Fibroblast of lung (primary cell): ENCODE measurements around the gene IPO11. TPM values are rescaled to one million over a fixed set of nuclear protein-coding genes. Genes with fewer than 3 reads are reported as not detected.
A peak's percentile ranks its signal among the peaks of the same experiment; 100 is the strongest.

Source experiments
- DNase-seq, 2 donors: peaks; one replicate each; pipeline versions ENCODE4 v3.0.0 to v3.0.0-alpha.2; 2010; ENCODE audit warnings: low read depth in 2 of 2
- H2AFZ ChIP-seq: 2 replicates; pipeline ENCODE4 v1.5.1; 2012; ENCODE audit warnings: low read length, control low read depth, inconsistent platforms
- H3K27ac ChIP-seq: 2 replicates; pipeline ENCODE4 v1.5.1; 2011; ENCODE audit warnings: low read length, control low read depth; ENCODE audit not compliant: insufficient read depth
- H3K27me3 ChIP-seq: 2 replicates; pipeline ENCODE4 v1.5.1; 2011; ENCODE audit warnings: mild to moderate bottlenecking, low read length; ENCODE audit not compliant: control insufficient read depth, insufficient read depth
- H3K36me3 ChIP-seq: 2 replicates; pipeline ENCODE4 v1.5.1; 2011; ENCODE audit warnings: low read length; ENCODE audit not compliant: control insufficient read depth, insufficient read depth
- H3K4me1 ChIP-seq: 2 replicates; pipeline ENCODE4 v1.5.1; 2011; ENCODE audit warnings: low read length; ENCODE audit not compliant: control insufficient read depth, insufficient read depth; ENCODE audit errors: extremely low read depth
- H3K4me2 ChIP-seq: 2 replicates; pipeline ENCODE4 v1.5.1; 2011; ENCODE audit warnings: low read length, control low read depth; ENCODE audit not compliant: insufficient read depth; ENCODE audit errors: extremely low read depth
- H3K4me3 ChIP-seq, 4 experiments: fragments of 200-600 bp in 1 of 4; sonication (generic) in 1 of 4; replicated peaks in 1 of 4; 2 replicates each; pipeline ENCODE4 v1.5.1; 2011 to 2016; ENCODE audit warnings: low read length in 4 of 4, low read depth in 3 of 4, mild to moderate bottlenecking in 3 of 4, control low read depth in 2 of 4, inconsistent platforms in 1 of 4, mixed read lengths in 1 of 4; ENCODE audit not compliant: insufficient read depth in 1 of 4; ENCODE audit errors: control extremely low read depth in 1 of 4
- H3K79me2 ChIP-seq: 2 replicates; pipeline ENCODE4 v1.5.1; 2012; ENCODE audit warnings: mild to moderate bottlenecking, low read length, inconsistent platforms; ENCODE audit not compliant: control insufficient read depth, insufficient read depth
- H3K9ac ChIP-seq: 2 replicates; pipeline ENCODE4 v1.5.1; 2011; ENCODE audit warnings: mild to moderate bottlenecking, low read length, control low read depth; ENCODE audit not compliant: insufficient read depth
- H3K9me3 ChIP-seq: 2 replicates; pipeline ENCODE4 v1.5.1; 2012; ENCODE audit warnings: low read depth, low read length; ENCODE audit not compliant: control insufficient read depth, insufficient read depth
- H4K20me1 ChIP-seq: 2 replicates; pipeline ENCODE4 v1.5.1; 2011; ENCODE audit warnings: low read length; ENCODE audit not compliant: control insufficient read depth, insufficient read depth; ENCODE audit errors: extremely low read depth
- EZH2 ChIP-seq: IDR thresholded peaks from 2 replicates; pipeline ENCODE4 v1.5.1; 2012; ENCODE audit warnings: low read length, control low read depth, mild to moderate bottlenecking; ENCODE audit errors: missing control alignments
- polyA plus RNA-seq, 2 donors: library from polyadenylated mRNA; depleted of rRNA in 1 of 2; stranded (reverse) in 1 of 2; unstranded in 1 of 2; fragments of >200 nt; gene quantifications; 2 replicates each; pipeline ENCODE4 v1.2.1, GENCODE V29; 2011 to 2012; ENCODE audit warnings: missing spikeins in 1 of 2
- total RNA-seq: library from RNA; depleted of rRNA; stranded (reverse); fragments of >200 nt; gene quantifications from 2 replicates; pipeline ENCODE4 v1.2.1, GENCODE V29; 2014
- TF ChIP-seq, protein P1 (sequence below), 2 donors: IDR thresholded peaks in 1 of 2; conservative IDR thresholded peaks in 1 of 2; 1 replicate in 1 of 2; 2 replicates in 1 of 2; pipeline ENCODE4 v1.5.1; 2011 to 2012; ENCODE audit warnings: low read length in 2 of 2, control low read depth in 1 of 2, inconsistent platforms in 1 of 2, low read depth in 1 of 2, mild to moderate bottlenecking in 1 of 2

Gene IPO11
- total and polyA plus RNA-seq, 2 donors (not counting 1 experiment from before 2014, with no cell fraction given): 19.9 to 28.2 TPM

DNA sequence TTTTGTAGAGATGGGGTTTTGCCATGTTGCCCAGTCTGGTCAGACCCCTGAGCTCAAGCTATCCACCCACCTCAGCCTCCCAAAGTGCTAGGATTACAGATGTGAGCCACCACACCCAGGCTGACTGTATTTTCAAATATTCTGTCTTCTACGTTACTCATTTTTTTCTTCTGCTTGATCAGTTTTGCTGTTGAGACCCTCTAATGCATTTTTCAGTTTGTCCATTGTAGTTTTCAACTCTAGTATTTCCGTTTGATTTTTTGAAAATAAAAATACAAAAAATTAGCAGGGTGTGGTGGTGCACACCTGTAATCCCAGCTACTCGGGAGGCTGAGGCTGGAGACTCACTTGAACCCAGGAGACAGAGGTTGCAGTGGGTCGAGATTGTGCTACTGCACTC, 155.6 kb downstream of the IPO11 start:
- Histone ChIP-seq H3K4me1 (no peaks in the 10 kb centered on the region), H3K9me3 (no peaks in the 10 kb centered on the region), H3K27ac (no peak overlapping the region), H2AFZ (no peak overlapping the region), H3K4me3 (no peak overlapping the region), H3K79me2 (no peaks in the 10 kb centered on the region), H3K27me3 (no peaks in the 10 kb centered on the region), H4K20me1 (no peaks in the 10 kb centered on the region), H3K36me3 (no peaks in the 10 kb centered on the region), H3K9ac (no peak overlapping the region), H3K4me2 (no peak overlapping the region)
- no peak for DNase-seq
- no peak for TF ChIP-seq EZH2
- TF ChIP-seq, protein P1, sequence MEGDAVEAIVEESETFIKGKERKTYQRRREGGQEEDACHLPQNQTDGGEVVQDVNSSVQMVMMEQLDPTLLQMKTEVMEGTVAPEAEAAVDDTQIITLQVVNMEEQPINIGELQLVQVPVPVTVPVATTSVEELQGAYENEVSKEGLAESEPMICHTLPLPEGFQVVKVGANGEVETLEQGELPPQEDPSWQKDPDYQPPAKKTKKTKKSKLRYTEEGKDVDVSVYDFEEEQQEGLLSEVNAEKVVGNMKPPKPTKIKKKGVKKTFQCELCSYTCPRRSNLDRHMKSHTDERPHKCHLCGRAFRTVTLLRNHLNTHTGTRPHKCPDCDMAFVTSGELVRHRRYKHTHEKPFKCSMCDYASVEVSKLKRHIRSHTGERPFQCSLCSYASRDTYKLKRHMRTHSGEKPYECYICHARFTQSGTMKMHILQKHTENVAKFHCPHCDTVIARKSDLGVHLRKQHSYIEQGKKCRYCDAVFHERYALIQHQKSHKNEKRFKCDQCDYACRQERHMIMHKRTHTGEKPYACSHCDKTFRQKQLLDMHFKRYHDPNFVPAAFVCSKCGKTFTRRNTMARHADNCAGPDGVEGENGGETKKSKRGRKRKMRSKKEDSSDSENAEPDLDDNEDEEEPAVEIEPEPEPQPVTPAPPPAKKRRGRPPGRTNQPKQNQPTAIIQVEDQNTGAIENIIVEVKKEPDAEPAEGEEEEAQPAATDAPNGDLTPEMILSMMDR (conservative IDR thresholded peaks at IDR 0.05 in 1 of 2, IDR thresholded peaks at IDR 0.05 in 1 of 2; ENCODE audit: low read depth in 1 of 2, low read length in 2 of 2): no peak

DNA sequence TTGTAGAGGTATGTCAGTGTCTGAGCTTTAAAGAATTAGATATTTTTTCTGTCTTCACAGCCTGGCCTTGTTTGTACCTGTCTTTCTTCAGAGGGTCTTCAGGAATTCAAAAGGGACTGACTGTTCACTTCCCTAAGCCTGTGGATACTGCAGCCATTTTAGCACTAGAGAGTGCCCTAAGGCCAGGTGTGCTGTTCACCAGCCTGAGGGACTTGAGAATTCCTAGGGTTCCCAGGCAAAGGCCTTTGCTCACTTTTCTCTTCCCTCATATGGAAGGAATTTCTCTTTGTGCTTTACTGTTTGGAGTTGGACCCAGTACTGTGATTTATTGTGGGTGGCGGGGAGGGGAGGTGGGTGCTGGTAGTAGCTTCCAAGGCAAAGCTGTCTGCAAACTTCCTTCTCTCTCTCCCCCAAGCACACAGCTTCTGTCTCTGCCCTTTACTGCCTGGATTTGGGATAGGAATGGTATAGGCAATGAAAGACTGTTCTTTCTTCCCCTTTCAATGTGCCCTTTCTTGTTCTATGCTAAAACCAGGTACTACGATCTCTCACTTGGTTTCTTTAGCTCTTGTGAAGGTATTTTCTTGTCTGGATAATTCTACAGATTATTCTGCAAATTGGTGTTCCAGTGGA, 156.4 kb downstream of the IPO11 start:
- Histone ChIP-seq H2AFZ (no peak overlapping the region), H3K4me1 (no peaks in the 10 kb centered on the region), H4K20me1 (no peaks in the 10 kb centered on the region), H3K27me3 (no peaks in the 10 kb centered on the region), H3K27ac (no peak overlapping the region), H3K9ac (no peak overlapping the region), H3K9me3 (no peaks in the 10 kb centered on the region), H3K79me2 (no peaks in the 10 kb centered on the region), H3K4me2 (no peak overlapping the region), H3K4me3 (no peak overlapping the region), H3K36me3 (no peaks in the 10 kb centered on the region)
- TF ChIP-seq EZH2: no peak
- TF ChIP-seq, protein P1 (conservative IDR thresholded peaks at IDR 0.05 in 1 of 2, IDR thresholded peaks at IDR 0.05 in 1 of 2; ENCODE audit: low read depth in 1 of 2, low read length in 2 of 2): no peak
- DNase-seq: peak in 1 of 2 donors; percentile 4

DNA sequence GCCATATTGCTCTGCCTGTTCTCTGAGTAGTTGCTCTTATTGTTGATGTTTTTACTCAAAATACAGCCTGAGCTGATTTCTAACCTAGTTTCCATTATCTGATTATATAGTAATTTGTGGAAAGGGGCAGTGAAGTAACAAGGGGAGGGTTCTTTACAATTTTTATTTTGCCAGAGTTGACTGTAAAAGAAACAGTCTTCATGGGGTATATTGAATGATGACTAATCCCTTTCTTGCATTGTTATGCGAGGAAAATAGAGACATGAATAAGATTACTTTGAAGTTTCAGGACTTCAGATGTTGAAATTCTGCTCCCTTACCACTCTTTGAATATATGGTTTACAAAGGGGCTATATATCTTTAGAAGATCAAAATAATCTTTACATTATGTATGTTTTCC, 156.9 kb downstream of the IPO11 start:
- Histone ChIP-seq H3K27ac (no peak overlapping the region), H3K9me3 (no peaks in the 10 kb centered on the region), H3K79me2 (no peaks in the 10 kb centered on the region), H3K36me3 (no peaks in the 10 kb centered on the region), H3K27me3 (no peaks in the 10 kb centered on the region), H3K4me1 (no peaks in the 10 kb centered on the region), H2AFZ (no peak overlapping the region), H4K20me1 (no peaks in the 10 kb centered on the region), H3K4me2 (no peak overlapping the region), H3K9ac (no peak overlapping the region), H3K4me3 (no peak overlapping the region)
- DNase-seq: peak in 1 of 2 donors; percentile 12
- TF ChIP-seq, protein P1 (conservative IDR thresholded peaks at IDR 0.05 in 1 of 2, IDR thresholded peaks at IDR 0.05 in 1 of 2; ENCODE audit: low read depth in 1 of 2, low read length in 2 of 2): no peak
- TF ChIP-seq EZH2: no peak
